HG03460 (cell line): ENCODE data around the gene TMCC1.
"Not testable (repeated sequence)": the region's sequence is repeated elsewhere in the genome, so short reads cannot be mapped to it uniquely, and the experiment has no call there.

Experiments
- ATAC-seq: cut with Tn5 transposase; IDR thresholded peaks from one replicate; pipeline ENCODE4 v1.9.1; 2021; ENCODE audit not compliant: unreplicated experiment

TMCC1 gene

DNA sequence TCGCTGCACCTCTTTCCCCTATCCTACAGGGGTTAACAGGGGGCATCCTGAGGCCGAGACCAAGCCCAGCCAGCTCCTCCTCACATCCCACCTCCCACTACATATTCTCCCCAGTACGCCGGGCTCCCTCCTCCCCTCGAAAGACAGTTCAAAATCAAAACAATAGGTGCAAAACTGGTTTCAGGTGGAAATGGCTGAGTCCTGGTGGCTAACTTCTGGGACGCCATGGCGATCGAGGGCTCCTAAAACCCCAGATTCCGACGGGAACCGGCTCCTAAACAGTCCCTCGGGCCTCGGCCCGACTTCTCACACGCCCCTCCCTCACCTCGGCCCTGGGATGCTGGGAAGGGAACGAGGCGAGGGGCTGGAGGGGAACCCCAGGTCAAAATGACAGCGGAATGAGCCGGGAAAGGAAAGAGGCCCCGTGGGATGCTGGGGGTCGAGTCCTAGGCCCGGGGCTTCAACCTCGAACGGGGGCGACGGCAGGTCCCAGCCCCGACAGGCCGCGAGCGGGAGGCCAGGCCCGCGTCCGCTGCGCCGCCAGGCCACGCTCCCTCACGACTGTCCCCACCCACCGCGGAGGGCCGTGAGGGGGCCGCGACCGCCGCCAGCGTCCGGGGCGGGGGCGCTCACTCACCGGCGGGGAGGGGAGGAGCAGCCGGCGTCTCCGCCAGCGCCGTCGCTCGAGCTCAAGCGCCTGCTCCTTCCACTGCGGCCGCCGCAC lies 492 bp downstream of the TMCC1 start:
- peak; percentile 66 for ATAC-seq

DNA sequence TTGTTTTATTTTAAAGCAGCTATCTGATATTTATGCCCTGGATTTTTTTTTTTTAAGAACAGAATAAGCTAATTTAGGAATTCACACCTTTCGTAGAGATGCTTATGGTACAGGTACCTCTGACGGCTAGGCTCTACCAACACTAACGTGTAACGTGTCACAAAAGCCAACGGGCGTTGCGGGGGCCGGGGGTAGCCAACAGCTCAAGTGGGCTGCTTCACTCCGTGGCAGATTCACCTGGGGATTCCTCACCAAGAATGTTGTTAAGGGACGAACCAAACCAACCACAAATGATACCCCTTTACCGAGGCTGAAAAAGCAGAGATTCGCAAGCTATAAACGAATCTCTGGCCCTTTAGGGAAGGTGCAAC lies 1.0 kb downstream of the TMCC1 start:
- no peak for ATAC-seq

DNA sequence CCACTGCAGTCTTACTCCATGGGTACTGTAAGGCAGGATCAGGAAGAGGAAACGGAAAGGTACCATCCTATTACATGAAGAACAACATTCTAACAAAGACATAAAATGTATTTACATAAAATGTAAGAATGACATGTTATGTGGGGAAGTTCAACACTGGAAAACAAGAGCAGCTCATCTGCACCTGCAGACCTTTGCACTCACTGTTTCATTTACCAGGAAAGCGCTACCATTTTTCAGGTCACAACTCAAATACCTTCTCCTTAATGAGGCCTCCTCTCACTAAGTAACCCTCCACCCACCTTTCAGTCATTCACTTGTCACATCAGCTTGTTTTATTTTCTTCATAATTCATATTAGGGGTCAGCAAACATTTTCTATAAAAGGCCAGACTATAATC lies 2.6 kb downstream of the TMCC1 start:
- ATAC-seq = no peak

DNA sequence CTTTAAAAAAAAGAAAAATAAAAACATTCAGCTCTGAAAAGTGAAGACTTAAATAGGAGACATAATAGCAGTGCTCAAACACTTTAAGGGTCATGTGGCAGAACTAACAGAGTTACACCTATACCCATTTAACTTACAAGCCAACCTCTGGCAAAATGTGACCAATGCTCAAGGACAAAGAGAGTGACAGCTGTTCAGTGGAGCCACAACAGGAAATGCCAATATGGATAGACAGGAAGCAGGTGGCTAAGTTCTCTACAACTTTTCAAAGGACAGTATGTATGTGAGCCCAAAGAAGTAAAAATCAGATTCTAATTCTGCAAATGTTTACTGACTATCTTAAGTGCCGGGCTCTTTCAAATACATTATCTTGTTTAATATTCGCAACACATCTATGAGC lies 3.4 kb downstream of the TMCC1 start:
- no peak for ATAC-seq

DNA sequence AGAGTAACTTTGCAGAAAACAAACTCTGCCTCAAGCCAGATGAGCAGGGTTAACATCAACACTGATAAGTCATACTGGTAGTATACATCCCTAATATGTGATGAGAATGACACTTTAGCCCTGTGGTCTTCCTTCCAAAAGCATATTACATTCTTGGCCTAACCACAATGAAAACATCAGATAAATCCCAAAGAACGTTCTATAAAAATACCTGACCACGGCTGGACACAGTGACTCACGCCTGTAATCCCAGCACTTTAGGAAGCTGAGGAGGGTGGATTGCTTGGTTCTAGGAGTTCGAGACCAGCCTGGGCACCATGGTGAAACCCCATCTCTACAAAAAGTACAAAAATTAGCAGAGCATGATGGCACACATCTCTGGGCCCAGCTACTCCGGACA lies 4.7 kb downstream of the TMCC1 start:
- ATAC-seq = no peak

DNA sequence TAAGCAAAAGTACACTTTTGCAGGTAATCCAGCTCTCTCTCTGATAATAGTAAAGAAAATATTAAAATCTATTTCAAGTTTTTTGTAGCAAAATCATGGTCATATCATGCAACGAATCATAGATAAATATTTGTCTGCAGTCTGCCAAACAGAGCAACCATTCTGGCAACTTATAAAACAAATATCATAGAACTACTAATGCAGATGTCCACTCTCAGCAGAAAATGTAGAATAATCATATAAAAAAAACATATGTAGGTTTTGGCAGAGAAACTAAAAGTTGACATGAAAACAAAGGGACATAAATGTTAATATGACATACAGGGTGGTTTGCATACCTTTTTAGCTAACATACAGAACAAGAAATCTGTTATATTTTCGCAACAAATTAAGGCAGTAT lies 12.2 kb downstream of the TMCC1 start:
- ATAC-seq = no peak

DNA sequence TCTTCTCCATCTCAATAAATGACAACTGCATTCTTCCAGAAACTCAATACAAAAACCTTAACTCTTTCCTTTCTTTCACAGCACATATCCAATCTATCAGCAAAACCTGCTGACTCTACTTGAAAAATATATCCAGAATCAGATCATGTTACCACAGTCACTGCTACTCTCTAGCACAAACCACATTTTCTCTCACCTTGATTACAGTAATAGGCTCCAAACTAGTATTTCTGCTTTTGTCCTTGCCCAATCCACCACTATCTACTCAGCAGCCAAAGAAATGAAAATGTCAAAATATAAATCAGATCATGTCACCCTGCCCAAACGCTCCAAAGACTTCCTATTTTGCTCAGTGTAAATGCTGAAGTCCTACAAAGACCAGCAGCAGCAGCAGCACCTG lies 15.2 kb downstream of the TMCC1 start:
- ATAC-seq = no peak

DNA sequence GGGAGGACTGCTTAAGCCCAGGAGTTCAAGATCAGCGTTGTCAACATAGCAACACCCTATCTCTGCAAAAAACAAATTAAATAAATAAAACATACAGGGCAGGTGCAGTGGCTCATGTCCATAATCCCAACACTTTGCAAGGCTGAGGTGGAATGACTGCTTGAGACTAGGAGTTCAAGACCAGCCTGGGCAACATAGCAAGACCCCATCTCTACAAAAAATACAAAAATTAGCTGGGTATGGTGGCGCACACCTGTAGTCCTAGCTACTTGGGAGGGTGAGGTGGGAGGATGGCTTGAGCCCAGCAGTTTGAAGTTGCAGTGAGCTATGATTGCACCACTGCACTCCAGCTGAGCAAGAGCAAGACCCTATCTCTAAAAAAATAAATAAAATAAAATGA lies 19.0 kb downstream of the TMCC1 start:
- not testable (repeated sequence) for ATAC-seq

DNA sequence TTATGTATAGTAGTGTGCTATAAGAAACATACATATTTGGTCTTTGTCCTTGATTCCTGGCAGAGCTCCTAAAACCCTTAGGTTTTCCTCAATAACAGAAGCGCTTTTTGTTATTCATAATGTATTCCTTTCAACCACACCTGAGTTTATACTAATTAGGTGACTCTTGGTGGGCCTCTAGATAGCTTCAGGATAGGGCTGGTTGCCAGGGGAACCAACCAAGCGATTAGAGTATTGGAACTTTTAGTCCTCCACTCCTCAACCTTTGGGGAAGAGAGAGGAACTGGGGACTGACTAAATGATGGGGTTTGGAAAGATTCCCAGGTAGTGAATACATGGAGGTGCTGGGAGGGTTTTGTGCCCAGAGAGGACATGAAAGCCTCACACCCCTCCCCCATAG lies 24.6 kb downstream of the TMCC1 start:
- ATAC-seq = no peak

DNA sequence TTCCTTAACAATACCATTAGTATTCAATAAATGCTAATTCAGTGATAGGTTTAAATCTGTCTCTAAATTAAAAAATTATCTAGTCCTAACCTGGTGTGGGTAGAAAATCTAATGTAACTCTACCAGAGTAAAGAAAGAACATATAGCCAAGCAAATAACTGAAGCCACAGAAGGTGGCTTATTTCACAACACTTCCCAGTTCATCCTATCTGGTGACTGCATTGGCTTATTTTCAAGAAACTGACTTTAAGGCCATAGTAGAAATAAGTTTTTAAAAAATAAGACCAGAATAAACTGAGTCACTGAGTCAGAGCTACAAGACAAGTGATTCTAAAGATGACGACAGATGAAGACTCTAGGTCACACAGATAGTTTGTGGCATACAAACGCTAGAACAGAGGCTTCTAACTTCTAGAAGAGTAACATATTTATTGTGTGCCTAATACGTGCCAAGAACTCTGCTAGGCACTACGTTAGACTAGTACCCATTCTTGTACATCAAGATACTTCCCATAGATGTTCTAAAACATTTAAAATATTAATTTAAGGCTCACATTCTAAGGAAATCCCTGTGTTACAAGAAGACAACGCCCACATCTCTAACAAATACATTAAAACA lies 25.9 kb downstream of the TMCC1 start:
- ATAC-seq = no peak

DNA sequence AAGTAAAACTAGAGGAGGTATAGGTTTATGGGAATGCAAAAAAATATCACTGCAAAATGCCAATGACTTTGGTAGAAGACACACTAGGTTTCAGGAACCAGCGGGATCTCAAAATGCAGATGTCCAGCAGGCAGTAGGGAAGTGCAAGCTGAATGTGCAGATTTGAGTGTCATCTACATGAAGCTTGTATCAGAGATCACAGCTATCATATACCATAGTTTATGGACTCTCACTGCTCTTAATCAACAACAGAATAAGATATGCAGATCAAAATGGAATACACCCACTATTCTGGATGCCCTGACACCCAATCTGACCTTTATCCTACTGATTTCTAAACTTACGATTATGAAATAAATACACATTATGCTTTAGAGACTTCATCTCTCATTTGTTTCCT lies 27.7 kb downstream of the TMCC1 start:
- no peak for ATAC-seq

DNA sequence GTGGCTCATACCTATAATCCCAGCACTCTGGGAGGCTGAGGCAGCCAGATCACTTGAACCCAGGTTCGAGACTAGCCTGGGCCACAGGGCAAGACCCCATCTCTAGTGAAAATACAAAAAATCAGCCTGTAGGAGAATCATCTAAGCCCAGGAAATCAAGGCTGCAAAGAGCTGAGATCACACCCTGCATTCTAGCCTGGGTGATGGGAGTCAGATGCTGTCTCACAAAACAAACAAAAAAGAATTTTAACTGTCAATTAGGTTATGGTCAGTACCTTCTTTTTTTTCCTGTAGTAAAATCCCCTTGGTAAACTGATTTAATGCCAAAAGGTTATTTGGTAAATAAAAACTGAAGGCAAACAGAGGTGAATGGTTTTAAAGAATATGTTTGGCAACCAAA lies 29.0 kb downstream of the TMCC1 start:
- ATAC-seq = no peak

DNA sequence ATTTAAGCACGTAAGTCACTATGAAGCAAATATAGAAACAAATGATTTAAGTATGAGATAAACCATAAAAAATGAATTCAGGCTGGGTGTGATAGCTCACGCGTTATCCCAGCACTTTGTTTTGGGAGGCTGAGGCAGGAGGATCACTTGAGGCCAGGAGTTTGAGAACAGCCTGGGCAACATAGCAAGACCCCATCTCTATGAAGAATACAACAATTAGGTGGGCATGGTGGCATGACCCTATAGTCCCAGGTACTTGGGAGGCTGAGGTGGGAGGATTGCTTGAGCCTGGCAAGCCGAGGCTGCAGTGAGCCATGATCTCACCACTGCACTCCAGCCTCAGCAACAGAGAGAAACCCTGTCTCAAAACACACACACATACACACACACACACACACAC lies 34.2 kb downstream of the TMCC1 start:
- no peak for ATAC-seq

DNA sequence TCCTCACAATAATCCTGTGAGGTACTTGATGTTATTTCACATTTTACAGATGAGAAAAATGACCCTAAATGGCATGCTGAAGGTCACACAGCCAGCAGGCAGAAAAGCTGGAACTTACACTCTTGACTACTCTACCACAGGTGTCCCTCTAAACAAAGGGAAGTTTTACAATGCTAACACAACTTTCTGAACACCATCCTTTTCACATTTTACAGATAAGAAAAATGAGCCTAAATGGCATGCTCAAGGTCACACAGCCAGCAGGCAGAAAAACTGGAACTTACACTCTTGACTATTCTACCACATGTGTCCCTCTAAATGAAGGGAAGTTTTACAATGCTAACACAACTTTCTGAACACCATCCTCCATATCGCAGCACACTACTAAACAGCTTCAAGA lies 35.6 kb downstream of the TMCC1 start:
- ATAC-seq = no peak

DNA sequence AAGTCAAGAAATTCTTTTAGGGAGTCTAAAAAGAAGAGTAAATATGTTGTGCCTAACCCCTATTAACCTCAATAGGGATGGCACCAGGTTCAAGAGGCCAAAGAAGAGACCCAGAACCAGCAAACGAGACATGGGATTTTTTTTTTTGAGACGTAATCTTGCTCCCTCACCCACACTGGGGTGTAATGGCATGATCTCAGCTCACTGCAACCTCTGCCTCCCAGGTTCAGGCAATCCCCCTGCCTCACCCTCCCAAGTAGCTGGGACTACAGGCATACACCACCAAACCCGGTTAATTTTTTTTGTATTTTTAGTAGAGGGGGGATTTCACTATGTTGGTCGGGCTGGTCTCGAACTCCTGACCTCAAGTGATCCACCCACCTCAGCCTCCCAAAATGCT lies 36.7 kb downstream of the TMCC1 start:
- ATAC-seq = not testable (repeated sequence)

DNA sequence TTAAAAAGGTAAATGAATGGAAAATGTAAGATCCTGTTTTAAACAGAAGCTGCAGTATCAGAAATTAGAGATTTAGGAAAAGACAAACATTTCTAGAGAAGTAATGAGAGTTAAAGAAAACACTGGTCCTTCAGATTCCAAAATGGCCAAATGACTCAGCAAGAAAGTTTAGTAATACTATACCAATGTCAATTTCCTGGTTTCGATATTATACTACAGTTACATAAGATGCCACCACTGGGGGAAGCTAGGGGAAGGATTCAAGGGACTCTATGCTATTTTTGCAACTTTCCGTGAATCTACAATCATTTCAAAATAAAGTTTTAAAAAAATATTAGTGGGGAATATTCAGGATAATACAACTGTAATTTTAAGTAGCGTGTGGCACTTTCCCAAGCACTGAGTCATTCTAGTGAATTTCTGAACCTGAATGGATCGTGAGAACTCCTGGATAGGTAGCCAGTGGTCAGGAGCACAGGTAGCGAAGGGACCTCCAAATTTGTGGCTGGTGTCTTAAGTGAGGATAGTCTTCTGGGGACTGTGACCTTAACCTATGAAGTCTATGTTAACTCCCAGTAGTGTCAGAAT lies 37.6 kb downstream of the TMCC1 start:
- no peak for ATAC-seq

DNA sequence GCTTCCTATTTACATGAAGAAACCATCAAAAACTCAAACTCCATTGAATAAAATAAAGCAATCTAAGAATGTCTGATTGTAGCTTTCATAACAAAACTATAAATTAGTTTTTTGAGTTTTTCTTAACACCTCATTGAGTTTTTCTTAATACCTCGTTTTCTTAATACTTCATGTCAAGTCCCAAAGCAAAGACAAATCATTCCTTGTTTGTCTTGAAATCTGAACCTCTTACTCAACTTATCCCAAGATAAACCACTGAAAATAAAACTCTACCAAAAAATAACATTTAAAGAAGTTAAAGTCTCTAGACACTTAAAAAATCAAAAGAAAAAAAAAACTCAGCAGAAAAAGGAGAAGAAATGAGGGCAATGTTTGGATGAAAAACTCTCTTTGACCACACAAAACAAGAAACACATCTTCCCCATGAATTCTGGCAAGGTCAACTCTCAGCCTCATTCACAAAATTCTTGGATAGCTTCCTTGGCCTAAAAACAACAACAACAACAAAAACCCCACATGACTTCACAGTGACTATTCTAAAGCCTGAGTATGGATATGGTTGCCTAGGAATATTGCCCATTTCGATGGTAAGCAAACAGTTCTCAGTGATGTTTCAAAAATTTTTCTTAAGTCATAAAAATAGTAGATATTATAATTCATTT lies 38.2 kb downstream of the TMCC1 start:
- no peak for ATAC-seq

DNA sequence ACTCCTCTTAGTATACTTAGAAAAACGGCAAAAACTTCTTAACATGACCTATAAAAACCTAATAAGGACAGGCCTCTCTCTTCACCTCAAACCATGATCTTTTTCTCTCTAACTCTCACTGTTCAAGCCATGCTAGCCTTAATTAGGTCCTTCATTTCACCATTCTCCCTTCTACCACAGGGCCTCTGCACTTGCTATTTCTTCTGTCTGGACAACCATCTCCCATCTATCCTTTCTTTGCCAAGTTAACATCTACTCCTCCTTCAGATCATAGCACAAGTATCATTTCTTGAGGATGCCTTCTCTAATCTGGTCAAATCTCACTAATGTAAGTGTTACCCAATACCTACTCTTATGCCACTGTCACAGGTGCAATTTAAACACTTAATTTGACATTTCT lies 39.1 kb downstream of the TMCC1 start:
- ATAC-seq = no peak

DNA sequence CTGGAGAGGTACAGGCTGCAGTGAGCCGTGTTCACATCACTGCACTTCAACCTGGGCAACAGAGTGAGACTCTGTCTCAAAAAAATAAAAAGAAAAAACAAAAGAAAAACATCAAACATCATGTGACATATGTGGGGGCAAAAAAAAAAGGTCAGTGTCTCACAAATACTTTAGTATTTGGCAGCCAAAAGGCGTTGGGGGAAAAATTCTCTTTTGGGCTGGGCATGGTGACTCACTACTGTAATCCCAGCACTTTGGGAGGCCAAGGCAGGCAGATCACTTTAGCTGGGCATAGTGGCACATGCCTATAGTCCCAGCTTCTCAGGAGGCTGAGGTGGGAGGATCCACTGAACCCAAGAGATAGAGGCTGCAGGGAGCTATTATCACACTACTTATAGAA lies 47.6 kb downstream of the TMCC1 start:
- ATAC-seq = no peak

DNA sequence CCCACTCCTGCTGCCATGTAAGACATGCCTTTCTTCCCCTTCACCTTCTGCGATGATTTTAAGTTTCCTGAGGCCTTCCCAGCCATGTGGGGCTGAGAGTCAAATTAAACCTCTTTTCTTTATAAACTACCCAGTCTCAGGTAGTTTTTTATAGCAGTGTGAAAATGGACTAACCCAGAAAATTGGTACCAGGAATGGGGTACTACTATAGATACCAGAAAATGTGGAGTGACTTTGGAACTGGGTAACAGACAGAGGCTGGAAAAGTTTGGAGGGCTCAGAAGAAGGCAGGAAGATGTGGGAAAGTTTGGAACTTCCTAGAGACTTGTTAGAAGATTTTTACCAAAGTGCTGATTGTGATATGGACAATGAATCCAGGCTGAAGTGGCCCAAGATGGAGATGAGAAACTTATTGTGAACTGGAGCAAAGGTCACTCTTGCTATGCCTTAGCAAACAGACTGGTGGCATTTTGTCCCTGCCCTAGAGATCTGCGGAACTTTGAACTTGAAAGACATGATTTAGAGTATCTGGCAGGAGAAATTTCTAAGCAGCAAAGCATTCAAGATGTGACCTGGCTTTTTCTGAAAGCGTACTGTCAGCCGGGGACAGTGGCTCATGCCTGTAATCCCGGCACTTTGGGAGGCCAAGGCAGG lies 52.7 kb downstream of the TMCC1 start:
- no peak for ATAC-seq

DNA sequence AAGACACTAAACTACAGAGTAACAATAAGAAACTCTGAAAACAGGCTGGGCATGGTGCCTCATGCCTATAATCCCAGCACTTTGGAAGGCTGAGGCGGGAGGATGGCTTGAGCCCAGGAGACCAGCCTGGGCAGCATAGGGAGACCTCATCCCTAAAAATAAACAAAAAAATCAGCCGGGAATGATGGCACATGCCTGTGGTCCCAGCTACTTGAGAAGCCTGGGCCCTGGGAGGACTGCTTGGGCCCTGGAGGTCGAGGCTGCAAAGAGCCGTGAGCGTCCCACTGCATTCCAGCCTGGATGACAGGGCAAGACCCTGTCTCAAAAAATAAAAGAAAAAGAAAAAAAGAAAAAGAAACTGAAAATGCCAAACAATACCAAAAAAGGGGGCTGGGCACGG lies 55.4 kb downstream of the TMCC1 start:
- no peak for ATAC-seq
